Measurements from ENCODE around the gene RAB6A. TPM values are rescaled to one million over a fixed set of nuclear protein-coding genes. Genes with fewer than 3 reads are reported as not detected.

RAB6A gene
- total RNA-seq, 1 experiment from 2014 or later: 105 TPM

DNA sequence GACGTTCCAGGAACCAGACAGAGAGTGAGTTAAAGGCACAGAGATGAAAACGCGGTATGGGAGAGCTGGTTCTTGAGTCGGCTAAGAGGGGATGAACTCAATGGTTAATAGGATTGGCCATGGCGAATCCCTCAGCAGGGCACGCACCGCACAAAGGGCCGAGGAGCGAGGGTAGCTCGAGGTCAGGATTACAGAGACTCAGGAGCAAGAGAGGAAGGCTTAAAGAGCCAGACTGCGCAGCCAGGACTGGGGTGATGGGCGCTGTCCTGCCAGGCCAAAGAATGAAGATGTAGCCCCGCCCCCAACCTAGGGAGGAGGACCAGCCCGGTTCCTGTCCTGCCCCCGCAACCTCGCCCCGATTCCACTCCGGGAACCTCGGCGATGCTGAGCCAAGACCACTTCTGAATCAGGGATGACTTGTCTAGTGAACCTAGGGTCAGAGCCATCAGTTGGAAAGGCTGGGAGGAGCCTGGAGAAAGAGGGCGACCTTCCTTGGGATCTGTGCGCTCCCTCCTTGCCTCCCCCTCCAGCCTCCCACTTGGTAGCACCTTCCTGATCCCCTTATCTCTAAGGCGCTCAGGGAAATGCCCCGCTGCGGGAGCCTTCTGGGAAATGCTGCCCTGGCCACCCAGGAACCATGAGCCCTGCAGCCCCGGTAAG lies 114.8 kb downstream of the RAB6A start, which contains the start of gene PLEKHB1:
Gene PLEKHB1 (plus strand): TSS at position 610 of the 660 bp plus-strand sequence. CDS start 28 bp downstream, at position 638.
- H3K36me3 ChIP-seq (ENCODE audit: insufficient read depth, low read length, poor library complexity, severe bottlenecking): no peaks in the 10 kb centered on the region
- no peaks in the 10 kb centered on the region for H3K27me3 ChIP-seq (replicated peaks; ENCODE audit: insufficient read depth, low read depth, low read length, poor library complexity)
- H3K9me3 ChIP-seq (ENCODE audit: low read depth, low read length, poor library complexity, severe bottlenecking): no peaks in the 10 kb centered on the region
- POLR2A ChIA-PET (ENCODE audit: low non-redundant PET): no interaction called here
- no peak within 1 kb of the TSS for H3K4me3 ChIP-seq (ENCODE audit: low read depth, low read length, poor library complexity, severe bottlenecking)
- TF ChIP-seq CTCF (conservative IDR thresholded peaks at IDR 0.05; ENCODE audit: low read depth, low read length): no peak
- TF ChIP-seq EZH2 (IDR thresholded peaks at IDR 0.05; ENCODE audit: borderline replicate concordance, low read depth, low read length, poor library complexity, severe bottlenecking): no peak
- DNase-seq (ENCODE audit: low spot score): no peak
- no peak within 1 kb of the TSS for H3K27ac ChIP-seq (ENCODE audit: low read depth, low read length, poor library complexity, severe bottlenecking)
- CTCF ChIA-PET: interaction anchor here (1.0 to 1.3 kb wide), 2 partner anchors 14 to 167 kb away, joined by 3 read pairs; no protein-coding TSS in a partner anchor
- BruUV-seq (replicated peaks): no TSS peak
- intact Hi-C loops (cut with micrococcal nuclease; ENCODE audit: unreplicated experiment): no loop called here
- H3K4me1 ChIP-seq (ENCODE audit: insufficient read depth, low read length, poor library complexity, severe bottlenecking): no peaks in the 10 kb centered on the region

DNA sequence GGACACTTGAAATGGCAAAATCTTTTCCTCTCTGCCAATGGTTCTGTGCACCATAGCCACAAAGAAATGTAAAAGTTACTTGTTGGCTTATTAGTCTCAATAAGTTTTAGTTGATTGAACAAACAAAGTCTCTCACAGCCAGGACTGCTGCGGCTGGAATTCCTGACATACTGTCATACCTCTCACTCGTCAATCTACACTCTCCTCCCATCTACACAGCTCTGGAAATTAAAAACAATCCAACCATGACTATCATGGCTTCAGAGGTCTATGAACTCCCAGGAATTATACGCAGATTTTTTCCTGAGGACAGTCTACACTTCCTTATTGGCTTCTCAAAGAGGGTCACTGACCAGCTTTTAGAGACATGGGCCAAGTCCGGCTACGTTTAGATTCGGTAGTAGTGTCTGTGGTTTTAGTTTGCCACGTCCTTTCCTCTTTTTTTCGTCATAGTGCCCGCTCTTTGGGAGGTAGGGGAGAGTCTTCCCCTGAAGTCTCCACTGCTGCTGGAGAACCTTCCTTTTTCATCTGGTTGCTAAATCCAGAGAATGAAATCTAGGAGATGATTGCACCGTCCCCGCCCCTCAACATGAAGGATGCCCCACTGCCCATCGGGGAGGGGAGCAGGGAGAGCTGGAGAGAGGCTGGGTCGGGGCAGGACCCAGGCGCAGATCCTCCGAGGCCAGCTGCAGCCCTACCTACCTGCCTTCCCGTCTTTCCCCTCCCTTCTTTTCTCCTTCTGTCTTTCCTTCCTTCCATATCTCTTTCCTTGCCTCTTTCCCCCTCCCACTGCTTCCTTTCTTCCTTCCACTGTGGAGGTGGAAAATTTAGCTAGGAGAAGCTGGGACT lies 115.5 kb downstream of the RAB6A start:
- DNase-seq (ENCODE audit: low spot score): no peak
- TF ChIP-seq CTCF (conservative IDR thresholded peaks at IDR 0.05; ENCODE audit: low read depth, low read length) (no peak), EZH2 (IDR thresholded peaks at IDR 0.05; ENCODE audit: borderline replicate concordance, low read depth, low read length, poor library complexity, severe bottlenecking) (no peak)
- Histone ChIP-seq H3K27ac (ENCODE audit: low read depth, low read length, poor library complexity, severe bottlenecking) (no peak overlapping the region), H3K36me3 (ENCODE audit: insufficient read depth, low read length, poor library complexity, severe bottlenecking) (no peaks in the 10 kb centered on the region), H3K4me3 (ENCODE audit: low read depth, low read length, poor library complexity, severe bottlenecking) (no peak overlapping the region), H3K27me3 (replicated peaks; ENCODE audit: insufficient read depth, low read depth, low read length, poor library complexity) (no peaks in the 10 kb centered on the region), H3K4me1 (ENCODE audit: insufficient read depth, low read length, poor library complexity, severe bottlenecking) (no peaks in the 10 kb centered on the region), H3K9me3 (ENCODE audit: low read depth, low read length, poor library complexity, severe bottlenecking) (no peaks in the 10 kb centered on the region)
- BruUV-seq (replicated peaks): no TSS peak
- CTCF ChIA-PET: interaction anchor here (1.0 to 1.3 kb wide), 2 partner anchors 15 to 166 kb away, joined by 3 read pairs; no protein-coding TSS in a partner anchor
- POLR2A ChIA-PET (ENCODE audit: low non-redundant PET): no interaction called here
- intact Hi-C loops (cut with micrococcal nuclease; ENCODE audit: unreplicated experiment): no loop called here

- intact Hi-C loops (cut with micrococcal nuclease; ENCODE audit: unreplicated experiment): no loop called here
- DNase-seq (ENCODE audit: low spot score): no peak
- POLR2A ChIA-PET (ENCODE audit: low non-redundant PET): interaction anchor here (0.7 kb wide), 1 partner anchor 372 kb away, joined by 4 read pairs; no protein-coding TSS in a partner anchor
- BruUV-seq (replicated peaks): no TSS peak
- TF ChIP-seq CTCF (conservative IDR thresholded peaks at IDR 0.05; ENCODE audit: low read depth, low read length) (no peak), EZH2 (IDR thresholded peaks at IDR 0.05; ENCODE audit: borderline replicate concordance, low read depth, low read length, poor library complexity, severe bottlenecking) (no peak)
- no peaks in the 10 kb centered on the region for H3K9me3 ChIP-seq (ENCODE audit: low read depth, low read length, poor library complexity, severe bottlenecking)
- H3K36me3 ChIP-seq (ENCODE audit: insufficient read depth, low read length, poor library complexity, severe bottlenecking): no peaks in the 10 kb centered on the region
- H3K27ac ChIP-seq (ENCODE audit: low read depth, low read length, poor library complexity, severe bottlenecking): no peak overlapping the region
- CTCF ChIA-PET: no interaction called here
- H3K4me1 ChIP-seq (ENCODE audit: insufficient read depth, low read length, poor library complexity, severe bottlenecking): no peaks in the 10 kb centered on the region
- H3K27me3 ChIP-seq (replicated peaks; ENCODE audit: insufficient read depth, low read depth, low read length, poor library complexity): no peaks in the 10 kb centered on the region
- H3K4me3 ChIP-seq (ENCODE audit: low read depth, low read length, poor library complexity, severe bottlenecking): no peak overlapping the region
Measured at GRCh38 chr11:73641668-73642067, 119.2 kb downstream of the RAB6A start.

Data from A673 (cell line).